Astrocyte of the cerebellum (primary cell): Measurements from ENCODE around the gene MECP2.

Source experiments
- DNase-seq: peaks from one replicate; pipeline ENCODE4 v3.0.0-alpha.2; 2011; ENCODE audit warnings: low read depth
- H3K4me3 ChIP-seq: 2 replicates; pipeline ENCODE4 v1.5.1; 2011; ENCODE audit warnings: mild to moderate bottlenecking, low read depth, low read length, moderate library complexity
- CTCF ChIP-seq: IDR thresholded peaks from 2 replicates; pipeline ENCODE4 v1.5.1; 2012; ENCODE audit warnings: low read length, low read depth, moderate library complexity, mild to moderate bottlenecking; ENCODE audit errors: missing control alignments
- in situ Hi-C: cut with HindIII; loops from 2 replicates; pipeline ENCODE4 v1.10.0; 2017; ENCODE audit warnings: low sequenced_read_pairs

Gene MECP2

GRCh38 chrX:154048398-154048797 is 49.1 kb downstream of the MECP2 start:
- in situ Hi-C loops = no loop called here
- H3K4me3 ChIP-seq = no peak overlapping the region
- TF ChIP-seq CTCF = no peak
- no peak for DNase-seq

GRCh38 chrX:154046940-154047610 is 50.4 kb downstream of the MECP2 start:
- no peak for TF ChIP-seq CTCF
- no peak overlapping the region for H3K4me3 ChIP-seq
- in situ Hi-C loops = no loop called here
- no peak for DNase-seq

GRCh38 chrX:154046031-154046781 is 51.3 kb downstream of the MECP2 start:
- no peak overlapping the region for H3K4me3 ChIP-seq
- peak; percentile 70 for DNase-seq
- in situ Hi-C loops = no loop called here
- TF ChIP-seq CTCF = peak; percentile 28

GRCh38 chrX:154044091-154044490 is 53.4 kb downstream of the MECP2 start:
- no peak for TF ChIP-seq CTCF
- no peak overlapping the region for H3K4me3 ChIP-seq
- in situ Hi-C loops = no loop called here
- no peak for DNase-seq

- H3K4me3 ChIP-seq = no peak overlapping the region
- in situ Hi-C loops = no loop called here
- TF ChIP-seq CTCF = no peak
- no peak for DNase-seq
Observed at GRCh38 chrX:154043003-154043763, 54.3 kb downstream of the MECP2 start.

- in situ Hi-C loops = no loop called here
- no peak overlapping the region for H3K4me3 ChIP-seq
- DNase-seq = no peak
- TF ChIP-seq CTCF = no peak
Observed at GRCh38 chrX:154040863-154041262, 56.7 kb downstream of the MECP2 start.
